B cell (primary cell): ENCODE measurements around the gene GLRA3. TPM values are rescaled to one million over a fixed set of nuclear protein-coding genes. Genes with fewer than 3 reads are reported as not detected.

Source experiments
- ATAC-seq: fragments of 200-7000 bp; cut with Tn5 transposase; one replicate; pipeline ENCODE4 v1.10.0; 2021; ENCODE audit warnings: low read depth, mild to moderate bottlenecking, moderate number of reproducible peaks, moderate library complexity
- CTCF ChIA-PET: fragments of 350-600 bp; sonication (Branson Sonifier 250); formaldehyde crosslinking; loops from one replicate; lab custom pipeline; 2021; ENCODE audit warnings: antibody characterized with exemption, inconsistent platforms; lab: Charles Lee
- POLR2A ChIA-PET: fragments of 350-600 bp; sonication (Branson Sonifier 250); formaldehyde crosslinking; loops from one replicate; lab custom pipeline; 2021; ENCODE audit warnings: antibody characterized with exemption; lab: Charles Lee
- DNase-seq: peaks from one replicate; pipeline ENCODE4 v3.0.0; 2013
- H2AFZ ChIP-seq: 2 replicates; pipeline ENCODE4 v1.6.1; 2012; ENCODE audit warnings: mild to moderate bottlenecking, low read depth, low read length; ENCODE audit not compliant: insufficient read depth, poor library complexity, severe bottlenecking
- H3K27ac ChIP-seq, 2 donors: 1 replicate in 1 of 2; 2 replicates in 1 of 2; pipeline ENCODE4 v1.5.1; 2012 to 2013; ENCODE audit warnings: low read length in 2 of 2, mild to moderate bottlenecking in 2 of 2, moderate library complexity in 1 of 2
- H3K27me3 ChIP-seq, 4 experiments: fragments of 200-600 bp in 1 of 4; sonication (generic) in 1 of 4; replicated peaks in 1 of 4; 1 replicate in 2 of 4; 2 replicates in 2 of 4; pipeline versions ENCODE4 v1.6.1 to v1.7.0; 2013 to 2016; ENCODE audit warnings: low read length in 3 of 4, mild to moderate bottlenecking in 2 of 4, mixed read lengths in 1 of 4, moderate library complexity in 1 of 4; ENCODE audit not compliant: insufficient read depth in 4 of 4, control insufficient read depth in 3 of 4; ENCODE audit errors: control extremely low read depth in 1 of 4
- H3K36me3 ChIP-seq, 2 experiments: replicated peaks in 1 of 2; 1 replicate in 1 of 2; 2 replicates in 1 of 2; pipeline versions ENCODE4 v1.6.1 to v1.7.1; 2013; ENCODE audit warnings: low read length in 1 of 2; ENCODE audit not compliant: insufficient read depth in 2 of 2, control insufficient read depth in 1 of 2; ENCODE audit errors: control extremely low read depth in 1 of 2, extremely low read depth in 1 of 2
- H3K4me1 ChIP-seq, 2 donors: fragments of 200-600 bp in 1 of 2; sonication (generic) in 1 of 2; 1 replicate in 1 of 2; 2 replicates in 1 of 2; pipeline versions ENCODE4 v1.5.1 to v1.6.1; 2013 to 2017; ENCODE audit warnings: low read length in 2 of 2; ENCODE audit not compliant: control insufficient read depth in 2 of 2, insufficient read depth in 2 of 2
- H3K4me2 ChIP-seq: replicated peaks from 2 replicates; pipeline ENCODE3; 2012; ENCODE audit warnings: mild to moderate bottlenecking, low read depth, low read length; ENCODE audit not compliant: poor library complexity, severe bottlenecking
- H3K4me3 ChIP-seq, 5 experiments: fragments of 200-600 bp in 1 of 5; sonication (generic) in 1 of 5; 1 replicate in 3 of 5; 2 replicates in 2 of 5; pipeline versions ENCODE4 v1.5.1 to v1.7.0; 2011 to 2016; ENCODE audit warnings: low read length in 4 of 5, mild to moderate bottlenecking in 4 of 5, low read depth in 2 of 5, control low read depth in 1 of 5, moderate library complexity in 1 of 5; ENCODE audit not compliant: insufficient read depth in 1 of 5; ENCODE audit errors: control extremely low read depth in 1 of 5, extremely low read depth in 1 of 5
- H3K79me2 ChIP-seq: fragments of 200-600 bp; sonication (generic); one replicate; pipeline ENCODE4 v1.6.0; 2016; ENCODE audit warnings: low read length; ENCODE audit not compliant: control insufficient read depth, insufficient read depth
- H3K9ac ChIP-seq: fragments of 200-600 bp; sonication (generic); 2 replicates; pipeline ENCODE4 v1.6.1; 2017; ENCODE audit warnings: mild to moderate bottlenecking, low read length, moderate library complexity
- H3K9me3 ChIP-seq, 3 donors: one replicate each; pipeline versions ENCODE4 v1.6.1 to v1.7.1; 2013; ENCODE audit warnings: low read length in 2 of 3; ENCODE audit not compliant: control insufficient read depth in 2 of 3, insufficient read depth in 1 of 3; ENCODE audit errors: control extremely low read depth in 1 of 3
- H4K20me1 ChIP-seq: 2 replicates; pipeline ENCODE4 v1.6.0; 2012; ENCODE audit warnings: mild to moderate bottlenecking, low read length; ENCODE audit not compliant: insufficient read depth, control insufficient read depth, poor library complexity, severe bottlenecking
- H3K27ac Mint-ChIP-seq: one replicate; pipeline ENCODE4 v1.8.0; 2021; ENCODE audit warnings: mixed read lengths
- H3K27me3 Mint-ChIP-seq: one replicate; pipeline ENCODE4 v1.8.0; 2021; ENCODE audit warnings: mixed read lengths
- H3K4me1 Mint-ChIP-seq: one replicate; pipeline ENCODE4 v1.8.0; 2021; ENCODE audit warnings: mixed read lengths
- H3K4me3 Mint-ChIP-seq: one replicate; pipeline ENCODE4 v1.8.0; 2021; ENCODE audit warnings: mixed read lengths
- H3K9me3 Mint-ChIP-seq: one replicate; pipeline ENCODE4 v1.8.0; 2022; ENCODE audit warnings: mixed read lengths; ENCODE audit not compliant: insufficient read depth
- CTCF ChIP-seq: fragments of 200-600 bp; IDR thresholded peaks from one replicate; pipeline ENCODE4 v1.8.0; 2022; ENCODE audit warnings: antibody characterized with exemption, mild to moderate bottlenecking
- EZH2 ChIP-seq: IDR thresholded peaks from 2 replicates; pipeline ENCODE4 v1.6.1; 2012; ENCODE audit warnings: borderline replicate concordance, low read depth, mild to moderate bottlenecking, moderate library complexity, low read length; ENCODE audit not compliant: insufficient read depth, poor library complexity, severe bottlenecking
- WGBS: methylation state at CpG from one replicate; pipeline ENCODE4 v1.1.5; 2013; ENCODE audit warnings: missing lambda C conversion rate; ENCODE audit not compliant: insufficient coverage; 5-methylcytosine and 5-hydroxymethylcytosine counted together
- intact Hi-C: fragments of 100-400 bp; cut with micrococcal nuclease; formaldehyde crosslinking; loops from one replicate; pipeline ENCODE4 v1.10.0; 2022
- polyA plus RNA-seq: library from polyadenylated mRNA; depleted of rRNA; stranded (reverse); fragments of >200 nt; gene quantifications from 2 replicates; pipeline ENCODE4 v1.2.3, GENCODE V29; 2012
- total RNA-seq, 2 donors: library from RNA; stranded (reverse); fragments of 120-200 nt in 1 of 2; gene quantifications; 1 replicate in 1 of 2; 2 replicates in 1 of 2; pipeline versions ENCODE4 v1.2.3 to v1.2.4, GENCODE V29; 2013 to 2022

Gene GLRA3
- total and polyA plus RNA-seq, 2 donors (not counting 1 experiment from before 2014, with no cell fraction given): 0.12 to 0.30 TPM

- H3K9me3 ChIP-seq: no peaks in the 10 kb centered on the region
Measured at GRCh38 chr4:174665799-174666198, 163.2 kb downstream of the GLRA3 start.

GRCh38 chr4:174663216-174663615 lies 165.8 kb downstream of the GLRA3 start:
- DNase-seq (no peak), ATAC-seq (no peak)
- H3K27me3 ChIP-seq: no peaks in the 10 kb centered on the region
- no peak overlapping the region for H3K4me2 ChIP-seq
- H2AFZ ChIP-seq: no peak overlapping the region
- Mint-ChIP-seq H3K27me3 (no peaks in the 10 kb centered on the region), H3K9me3 (no peaks in the 10 kb centered on the region), H3K27ac (no peak overlapping the region), H3K4me3 (no peak overlapping the region), H3K4me1 (no peaks in the 10 kb centered on the region)
- no CpG with 5 or more reads among the region's 2 CpGs for WGBS
- no peaks in the 10 kb centered on the region for H3K36me3 ChIP-seq
- no peak overlapping the region for H3K9ac ChIP-seq
- H4K20me1 ChIP-seq: no peaks in the 10 kb centered on the region
- H3K9me3 ChIP-seq: no peaks in the 10 kb centered on the region
- intact Hi-C loops: no loop called here
- POLR2A ChIA-PET: no interaction called here
- H3K4me3 ChIP-seq: no peak overlapping the region
- no peaks in the 10 kb centered on the region for H3K4me1 ChIP-seq
- CTCF ChIA-PET: no interaction called here
- no peak for TF ChIP-seq EZH2
- no peak for TF ChIP-seq CTCF
- no peaks in the 10 kb centered on the region for H3K79me2 ChIP-seq
- H3K27ac ChIP-seq: no peak overlapping the region

More at GRCh38 chr4:174665799-174666198, 163.2 kb downstream of the GLRA3 start:
- H3K9ac ChIP-seq: no peak overlapping the region
- H3K27ac ChIP-seq: no peak overlapping the region
- ChIA-PET POLR2A (no interaction called here), CTCF (no interaction called here)
- Mint-ChIP-seq H3K27ac (no peak overlapping the region), H3K9me3 (no peaks in the 10 kb centered on the region), H3K27me3 (no peaks in the 10 kb centered on the region), H3K4me1 (no peaks in the 10 kb centered on the region), H3K4me3 (no peak overlapping the region)
- H2AFZ ChIP-seq: no peak overlapping the region
- no peak for TF ChIP-seq EZH2
- H3K4me2 ChIP-seq: no peak overlapping the region
- no peaks in the 10 kb centered on the region for H3K27me3 ChIP-seq
- no peak for DNase-seq
- intact Hi-C loops: no loop called here
- H3K4me1 ChIP-seq: no peaks in the 10 kb centered on the region
- no peak overlapping the region for H3K4me3 ChIP-seq
- no peaks in the 10 kb centered on the region for H4K20me1 ChIP-seq
- no peaks in the 10 kb centered on the region for H3K79me2 ChIP-seq
- H3K36me3 ChIP-seq: no peaks in the 10 kb centered on the region
- no peak for ATAC-seq
